ENCODE measurements around the gene XRCC6.

DNA sequence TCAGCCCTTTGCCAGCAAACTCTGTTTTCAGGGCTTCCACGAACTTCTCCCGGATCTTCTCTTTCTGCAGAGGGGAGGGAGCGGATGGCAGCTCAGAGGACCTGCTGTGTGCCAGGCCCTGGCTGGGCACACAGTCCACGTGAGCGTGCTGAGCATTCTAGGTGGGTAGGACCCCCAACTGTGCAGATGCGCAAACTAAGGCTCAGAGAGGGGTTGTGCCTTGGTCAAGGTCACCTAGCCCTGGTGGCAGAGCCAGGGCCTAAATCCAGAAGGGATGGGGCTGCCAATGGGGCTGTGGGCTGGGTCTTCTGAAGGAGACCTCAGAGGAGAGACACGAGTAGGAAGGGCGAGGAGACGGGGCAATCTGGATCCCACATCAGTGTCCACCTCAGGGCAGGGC lies 42.3 kb upstream of the XRCC6 start:
- TF ChIP-seq TAF1 (IDR thresholded peaks at IDR 0.05; ENCODE audit: borderline replicate concordance, insufficient read depth, low read length) (no peak), POLR2AphosphoS5 (IDR thresholded peaks at IDR 0.05; ENCODE audit: low read depth, low read length) (no peak)

Measured in PFSK-1 (cell line).